NB4 (cell line): Measurements from ENCODE around the gene PACS1.

ENCODE experiments used
- DNase-seq: peaks from one replicate; pipeline ENCODE4 v3.0.0; 2010; ENCODE audit warnings: low read depth
- H3K4me3 ChIP-seq: one replicate; pipeline ENCODE4 v1.5.1; 2011; ENCODE audit warnings: mild to moderate bottlenecking, low read depth, low read length, moderate library complexity
- MYC ChIP-seq: IDR thresholded peaks from 2 replicates; pipeline ENCODE4 v1.6.1; 2011; ENCODE audit warnings: low read depth, low read length
- POLR2A ChIP-seq: IDR thresholded peaks from 2 replicates; pipeline ENCODE4 v1.6.1; 2011; ENCODE audit warnings: mild to moderate bottlenecking; ENCODE audit not compliant: insufficient read length; ENCODE audit errors: extremely low read depth
- TF ChIP-seq, protein P1 (sequence below): IDR thresholded peaks from one replicate; pipeline ENCODE4 v1.5.1; 2012; ENCODE audit warnings: low read depth, low read length
- TF ChIP-seq, protein P2 (sequence below): IDR thresholded peaks from 2 replicates; pipeline ENCODE4 v1.6.1; 2011; ENCODE audit warnings: low read depth, low read length

PACS1 gene

DNA sequence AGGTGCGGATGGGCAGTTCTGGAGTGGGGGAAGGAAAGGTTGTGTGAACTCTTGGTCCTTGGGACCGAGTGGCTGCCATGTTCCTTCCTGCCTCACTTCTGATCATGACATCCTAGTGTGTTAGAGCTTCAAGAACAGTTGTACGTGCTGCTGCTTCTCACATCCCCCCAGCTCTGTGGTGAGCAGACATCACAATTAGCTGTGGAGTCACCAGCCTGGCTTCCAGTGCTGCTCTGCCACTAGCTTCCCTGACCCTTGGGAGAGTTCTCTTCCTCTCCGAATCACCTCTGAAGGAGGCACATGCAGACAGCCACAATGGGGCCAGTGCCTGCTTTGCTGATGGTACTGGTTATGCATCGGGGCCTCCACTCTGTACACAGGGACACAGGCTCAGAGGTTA lies 192.1 kb downstream of the PACS1 start:
- H3K4me3 ChIP-seq = no peak overlapping the region
- TF ChIP-seq, protein P1, sequence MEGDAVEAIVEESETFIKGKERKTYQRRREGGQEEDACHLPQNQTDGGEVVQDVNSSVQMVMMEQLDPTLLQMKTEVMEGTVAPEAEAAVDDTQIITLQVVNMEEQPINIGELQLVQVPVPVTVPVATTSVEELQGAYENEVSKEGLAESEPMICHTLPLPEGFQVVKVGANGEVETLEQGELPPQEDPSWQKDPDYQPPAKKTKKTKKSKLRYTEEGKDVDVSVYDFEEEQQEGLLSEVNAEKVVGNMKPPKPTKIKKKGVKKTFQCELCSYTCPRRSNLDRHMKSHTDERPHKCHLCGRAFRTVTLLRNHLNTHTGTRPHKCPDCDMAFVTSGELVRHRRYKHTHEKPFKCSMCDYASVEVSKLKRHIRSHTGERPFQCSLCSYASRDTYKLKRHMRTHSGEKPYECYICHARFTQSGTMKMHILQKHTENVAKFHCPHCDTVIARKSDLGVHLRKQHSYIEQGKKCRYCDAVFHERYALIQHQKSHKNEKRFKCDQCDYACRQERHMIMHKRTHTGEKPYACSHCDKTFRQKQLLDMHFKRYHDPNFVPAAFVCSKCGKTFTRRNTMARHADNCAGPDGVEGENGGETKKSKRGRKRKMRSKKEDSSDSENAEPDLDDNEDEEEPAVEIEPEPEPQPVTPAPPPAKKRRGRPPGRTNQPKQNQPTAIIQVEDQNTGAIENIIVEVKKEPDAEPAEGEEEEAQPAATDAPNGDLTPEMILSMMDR = no peak
- TF ChIP-seq POLR2A = no peak
- TF ChIP-seq, protein P2, sequence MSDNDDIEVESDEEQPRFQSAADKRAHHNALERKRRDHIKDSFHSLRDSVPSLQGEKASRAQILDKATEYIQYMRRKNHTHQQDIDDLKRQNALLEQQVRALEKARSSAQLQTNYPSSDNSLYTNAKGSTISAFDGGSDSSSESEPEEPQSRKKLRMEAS = no peak
- TF ChIP-seq MYC = no peak
- DNase-seq = no peak

DNA sequence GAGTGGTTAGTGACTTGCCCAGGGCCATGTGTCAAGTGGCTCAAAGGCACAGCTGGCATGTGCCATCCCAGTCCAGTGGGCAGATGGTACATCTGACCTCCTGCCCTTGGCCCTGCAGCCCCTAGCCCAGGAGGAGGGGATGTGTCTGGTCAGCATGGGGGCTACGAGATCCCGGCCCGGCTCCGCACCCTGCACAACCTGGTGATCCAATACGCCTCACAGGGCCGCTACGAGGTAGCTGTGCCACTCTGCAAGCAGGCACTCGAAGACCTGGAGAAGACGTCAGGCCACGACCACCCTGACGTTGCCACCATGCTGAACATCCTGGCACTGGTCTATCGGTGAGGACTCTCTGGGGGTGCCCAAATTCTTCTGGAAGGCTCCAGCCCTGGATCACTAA lies 192.6 kb downstream of the PACS1 start:
- no peak overlapping the region for H3K4me3 ChIP-seq
- DNase-seq = no peak
- TF ChIP-seq MYC (no peak), POLR2A (no peak)
- TF ChIP-seq, protein P1 = no peak
- TF ChIP-seq, protein P2 = no peak

DNA sequence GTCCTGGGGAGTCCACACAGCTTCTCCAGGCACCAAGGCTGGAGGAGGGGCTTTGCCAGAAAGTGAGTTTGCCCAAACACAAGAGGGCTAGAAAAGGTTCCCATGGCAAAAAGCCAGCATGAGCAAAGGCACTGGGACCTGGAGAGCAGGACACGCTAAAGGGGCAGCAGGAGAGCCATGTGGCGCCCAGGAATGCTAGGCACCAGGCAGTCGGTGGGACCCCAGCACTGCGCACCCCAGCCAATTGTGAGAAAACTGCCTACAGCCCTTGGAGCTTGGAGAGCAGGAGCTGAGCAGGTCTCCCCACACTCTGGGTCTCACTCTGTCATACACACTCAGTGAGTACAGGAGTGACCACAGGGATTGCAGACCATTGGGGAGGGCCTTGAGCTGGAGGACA lies 193.2 kb downstream of the PACS1 start:
- no peak overlapping the region for H3K4me3 ChIP-seq
- DNase-seq = no peak
- TF ChIP-seq, protein P2 = no peak
- TF ChIP-seq POLR2A = no peak
- TF ChIP-seq MYC = no peak
- TF ChIP-seq, protein P1 = no peak

DNA sequence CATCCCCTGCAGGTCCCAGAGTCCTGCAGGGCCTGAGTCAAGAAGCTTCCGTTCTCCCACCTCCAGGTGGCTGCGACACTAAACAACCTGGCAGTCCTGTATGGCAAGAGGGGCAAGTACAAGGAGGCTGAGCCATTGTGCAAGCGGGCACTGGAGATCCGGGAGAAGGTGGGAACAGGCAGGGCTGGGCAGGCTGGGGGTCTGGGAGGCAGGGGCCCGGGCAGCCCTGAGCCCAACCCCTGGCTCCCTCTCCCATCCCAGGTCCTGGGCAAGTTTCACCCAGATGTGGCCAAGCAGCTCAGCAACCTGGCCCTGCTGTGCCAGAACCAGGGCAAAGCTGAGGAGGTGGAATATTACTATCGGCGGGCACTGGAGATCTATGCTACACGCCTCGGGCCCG lies 193.7 kb downstream of the PACS1 start:
- no peak overlapping the region for H3K4me3 ChIP-seq
- no peak for DNase-seq
- TF ChIP-seq MYC (no peak), POLR2A (no peak)
- TF ChIP-seq, protein P1 = no peak
- TF ChIP-seq, protein P2 = no peak

DNA sequence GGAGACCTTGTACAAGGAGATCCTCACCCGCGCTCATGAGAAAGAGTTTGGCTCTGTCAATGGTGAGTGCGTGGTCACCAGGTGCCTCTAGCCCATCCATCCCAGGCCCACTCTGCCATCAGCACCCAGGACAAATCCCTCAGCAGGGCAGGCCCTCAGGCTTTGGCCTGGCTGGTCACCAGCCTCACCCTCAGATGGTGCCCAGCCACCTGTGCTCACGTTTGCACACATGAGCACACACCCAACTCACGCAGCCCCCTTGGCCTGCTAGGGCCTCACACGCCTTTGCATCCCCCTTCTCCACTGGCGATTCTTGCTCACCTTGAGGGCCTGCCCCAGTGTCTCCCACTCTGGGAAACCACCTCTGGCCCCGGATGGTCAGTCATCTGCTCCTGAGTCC lies 194.3 kb downstream of the PACS1 start:
- no peak overlapping the region for H3K4me3 ChIP-seq
- no peak for DNase-seq
- TF ChIP-seq, protein P2 = no peak
- no peak for TF ChIP-seq POLR2A
- TF ChIP-seq, protein P1 = no peak
- TF ChIP-seq MYC = no peak

DNA sequence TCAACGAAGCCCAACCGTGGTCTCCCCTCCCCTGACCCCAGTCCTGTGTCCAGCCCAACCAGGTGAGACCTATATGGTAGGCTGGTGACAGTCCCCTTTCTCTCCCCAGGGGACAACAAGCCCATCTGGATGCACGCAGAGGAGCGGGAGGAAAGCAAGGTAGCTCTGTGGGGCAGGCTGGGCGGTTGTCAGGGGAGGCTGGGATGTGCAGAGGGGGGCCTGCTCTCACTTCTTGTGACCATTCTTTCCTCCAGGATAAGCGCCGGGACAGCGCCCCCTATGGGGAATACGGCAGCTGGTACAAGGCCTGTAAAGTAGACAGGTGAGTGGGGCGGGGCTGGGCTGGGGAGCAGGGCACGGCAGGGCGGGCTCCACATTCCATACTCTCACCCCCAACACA lies 194.8 kb downstream of the PACS1 start:
- TF ChIP-seq, protein P2 = no peak
- TF ChIP-seq POLR2A = no peak
- TF ChIP-seq, protein P1 = peak; percentile 42
- no peak overlapping the region for H3K4me3 ChIP-seq
- peak; percentile 46 for DNase-seq
